GM19239 (cell line): ENCODE results near the gene TNFRSF14.

ENCODE experiments used
- DNase-seq: peaks from one replicate; pipeline ENCODE4 v3.0.0; 2011; ENCODE audit warnings: low spot score; ENCODE audit not compliant: insufficient read length
- FAIRE-seq: peaks from 2 replicates; lab custom pipeline; 2011; peaks lifted over from hg19 to GRCh38; lab: Jason Lieb, UNC

Gene TNFRSF14

GRCh38 chr1:2595812-2596529 is 39.8 kb downstream of the TNFRSF14 start:
- FAIRE-seq, result no peak
- DNase-seq, result no peak

- FAIRE-seq, result no peak
Measured at GRCh38 chr1:2596530-2597333, 40.6 kb downstream of the TNFRSF14 start.

GRCh38 chr1:2597441-2598328 is 41.5 kb downstream of the TNFRSF14 start:
- FAIRE-seq (no peak), DNase-seq (no peak)

More at GRCh38 chr1:2596530-2597333, 40.6 kb downstream of the TNFRSF14 start:
- no peak for DNase-seq

GRCh38 chr1:2598329-2598931 is 42.3 kb downstream of the TNFRSF14 start:
- DNase-seq (no peak), FAIRE-seq (no peak)

GRCh38 chr1:2601721-2602303 is 45.6 kb downstream of the TNFRSF14 start:
- FAIRE-seq (no peak), DNase-seq (no peak)

GRCh38 chr1:2602311-2602835 is 46.2 kb downstream of the TNFRSF14 start:
- no peak for FAIRE-seq
- DNase-seq, result no peak

GRCh38 chr1:2602866-2603520 is 46.8 kb downstream of the TNFRSF14 start:
- no peak for FAIRE-seq
- DNase-seq, result no peak

- DNase-seq (no peak), FAIRE-seq (no peak)
Measured at GRCh38 chr1:2603521-2604155, 47.5 kb downstream of the TNFRSF14 start.

GRCh38 chr1:2604156-2604843 is 48.1 kb downstream of the TNFRSF14 start:
- DNase-seq (no peak), FAIRE-seq (no peak)

GRCh38 chr1:2604844-2605508 is 48.8 kb downstream of the TNFRSF14 start:
- DNase-seq (no peak), FAIRE-seq (no peak)

GRCh38 chr1:2605509-2606395 is 49.6 kb downstream of the TNFRSF14 start:
- DNase-seq (no peak), FAIRE-seq (no peak)

GRCh38 chr1:2606396-2606880 is 50.3 kb downstream of the TNFRSF14 start:
- FAIRE-seq, result no peak
- no peak for DNase-seq

GRCh38 chr1:2606881-2607621 is 50.9 kb downstream of the TNFRSF14 start:
- DNase-seq, result no peak
- no peak for FAIRE-seq

GRCh38 chr1:2607641-2608091 is 51.5 kb downstream of the TNFRSF14 start:
- DNase-seq, result no peak

GRCh38 chr1:2609319-2610035 is 53.3 kb downstream of the TNFRSF14 start:
- DNase-seq, result no peak
- no peak for FAIRE-seq

More at GRCh38 chr1:2607641-2608091, 51.5 kb downstream of the TNFRSF14 start:
- no peak for FAIRE-seq
